KMS-11 (cell line): ENCODE results near the gene BRMS1L.
A peak's percentile ranks its signal among the peaks of the same experiment; 100 is the strongest.

Experiments
- H2AFZ ChIP-seq: fragments of 200-600 bp; sonication (generic); 2 replicates; pipeline ENCODE4 v1.6.1; 2016; ENCODE audit warnings: antibody characterized with exemption, mixed run types, low read depth
- H3K27ac ChIP-seq: fragments of 200-600 bp; sonication (generic); 2 replicates; pipeline ENCODE4 v1.6.1; 2016; ENCODE audit warnings: mild to moderate bottlenecking, mixed run types
- H3K27me3 ChIP-seq: fragments of 200-600 bp; sonication (generic); 2 replicates; pipeline ENCODE4 v1.6.1; 2017; ENCODE audit warnings: mild to moderate bottlenecking, low read depth, mixed run types, moderate library complexity; ENCODE audit not compliant: insufficient read depth
- H3K36me3 ChIP-seq: fragments of 200-600 bp; sonication (generic); 2 replicates; pipeline ENCODE4 v1.6.1; 2017; ENCODE audit warnings: mild to moderate bottlenecking, mixed run types; ENCODE audit not compliant: insufficient read depth
- H3K4me1 ChIP-seq: fragments of 200-600 bp; sonication (generic); 2 replicates; pipeline ENCODE4 v1.6.1; 2016; ENCODE audit warnings: mild to moderate bottlenecking, low read depth, mixed run types; ENCODE audit not compliant: poor library complexity, severe bottlenecking
- H3K4me2 ChIP-seq: fragments of 200-600 bp; sonication (generic); 2 replicates; pipeline ENCODE4 v1.7.0; 2016; ENCODE audit warnings: mild to moderate bottlenecking, mixed run types
- H3K4me3 ChIP-seq: fragments of 200-600 bp; sonication (generic); IDR thresholded peaks from 2 replicates; pipeline ENCODE4 v1.6.1; 2017; ENCODE audit warnings: low read depth, low read length, mixed read lengths; ENCODE audit not compliant: insufficient read depth
- H3K79me2 ChIP-seq: fragments of 200-600 bp; sonication (generic); 2 replicates; pipeline ENCODE4 v1.6.1; 2016; ENCODE audit warnings: low read depth, mixed run types; ENCODE audit not compliant: insufficient read depth
- H3K9ac ChIP-seq: fragments of 200-600 bp; sonication (generic); 2 replicates; pipeline ENCODE4 v1.6.1; 2016; ENCODE audit warnings: mild to moderate bottlenecking, mixed run types
- H4K20me1 ChIP-seq: fragments of 200-600 bp; sonication (generic); 2 replicates; pipeline ENCODE4 v1.6.1; 2016; ENCODE audit warnings: mild to moderate bottlenecking, mixed run types; ENCODE audit not compliant: insufficient read depth
- TF ChIP-seq, protein P1 (sequence below): fragments of 200-600 bp; sonication (generic); conservative IDR thresholded peaks from 2 replicates; pipeline ENCODE4 v1.6.1; 2017; ENCODE audit warnings: low read depth, mild to moderate bottlenecking, antibody characterized with exemption, low read length, moderate library complexity, mixed read lengths

The BRMS1L gene

DNA sequence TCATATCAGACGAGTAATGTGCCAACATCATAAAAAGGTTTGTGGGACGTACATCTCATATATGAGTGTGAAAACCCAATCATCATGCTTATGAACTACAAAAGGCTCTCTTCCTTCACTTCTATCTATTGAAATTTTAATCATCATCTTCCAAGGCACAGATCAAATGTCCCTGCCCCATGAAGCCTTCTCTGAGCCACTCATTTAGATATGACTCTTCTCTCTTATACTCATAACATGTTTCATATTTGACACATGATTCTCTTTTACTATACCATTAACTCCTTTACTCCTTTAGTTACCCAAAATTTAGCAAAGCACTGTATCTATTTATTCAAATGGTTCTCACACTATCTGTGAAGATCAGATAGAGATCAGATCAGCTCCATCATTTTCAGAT lies 39.3 kb upstream of the BRMS1L start:
- Histone ChIP-seq H3K9ac (no peak overlapping the region), H3K27ac (no peak overlapping the region), H3K27me3 (no peaks in the 10 kb centered on the region), H3K36me3 (no peaks in the 10 kb centered on the region), H3K4me3 (no peak overlapping the region), H2AFZ (no peak overlapping the region), H3K79me2 (no peaks in the 10 kb centered on the region), H4K20me1 (no peaks in the 10 kb centered on the region), H3K4me2 (no peak overlapping the region), H3K4me1 (peaks cover 26% of the 10 kb centered on the region)
- TF ChIP-seq, protein P1, sequence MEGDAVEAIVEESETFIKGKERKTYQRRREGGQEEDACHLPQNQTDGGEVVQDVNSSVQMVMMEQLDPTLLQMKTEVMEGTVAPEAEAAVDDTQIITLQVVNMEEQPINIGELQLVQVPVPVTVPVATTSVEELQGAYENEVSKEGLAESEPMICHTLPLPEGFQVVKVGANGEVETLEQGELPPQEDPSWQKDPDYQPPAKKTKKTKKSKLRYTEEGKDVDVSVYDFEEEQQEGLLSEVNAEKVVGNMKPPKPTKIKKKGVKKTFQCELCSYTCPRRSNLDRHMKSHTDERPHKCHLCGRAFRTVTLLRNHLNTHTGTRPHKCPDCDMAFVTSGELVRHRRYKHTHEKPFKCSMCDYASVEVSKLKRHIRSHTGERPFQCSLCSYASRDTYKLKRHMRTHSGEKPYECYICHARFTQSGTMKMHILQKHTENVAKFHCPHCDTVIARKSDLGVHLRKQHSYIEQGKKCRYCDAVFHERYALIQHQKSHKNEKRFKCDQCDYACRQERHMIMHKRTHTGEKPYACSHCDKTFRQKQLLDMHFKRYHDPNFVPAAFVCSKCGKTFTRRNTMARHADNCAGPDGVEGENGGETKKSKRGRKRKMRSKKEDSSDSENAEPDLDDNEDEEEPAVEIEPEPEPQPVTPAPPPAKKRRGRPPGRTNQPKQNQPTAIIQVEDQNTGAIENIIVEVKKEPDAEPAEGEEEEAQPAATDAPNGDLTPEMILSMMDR: no peak

DNA sequence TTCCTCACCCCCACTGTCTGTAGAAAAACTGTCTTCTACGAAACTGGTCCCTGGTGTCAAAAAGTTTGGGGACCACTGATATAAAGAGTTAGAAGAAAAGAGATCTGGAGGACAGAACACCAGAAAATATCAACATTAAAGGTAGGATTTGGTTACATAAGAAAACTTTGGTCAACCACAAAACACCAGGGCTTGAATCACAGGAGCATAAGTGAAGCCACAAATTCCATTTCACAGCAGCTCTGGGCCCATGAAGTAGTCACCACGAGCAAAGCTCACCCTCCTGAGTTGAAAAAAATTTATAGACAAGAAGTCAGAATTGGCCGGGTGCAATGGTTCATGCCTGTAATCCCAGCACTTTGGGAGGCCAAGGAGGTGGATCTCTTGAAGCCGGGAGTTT lies 36.5 kb upstream of the BRMS1L start:
- H3K79me2 ChIP-seq: no peaks in the 10 kb centered on the region
- no peaks in the 10 kb centered on the region for H4K20me1 ChIP-seq
- H3K36me3 ChIP-seq: no peaks in the 10 kb centered on the region
- no peaks in the 10 kb centered on the region for H3K27me3 ChIP-seq
- no peak overlapping the region for H3K9ac ChIP-seq
- H3K4me1 ChIP-seq: peaks cover 20% of the 10 kb centered on the region
- peak overlapping the region; percentile 29; the same call in 1 of the 2 replicates for H3K4me2 ChIP-seq
- H2AFZ ChIP-seq: no peak overlapping the region
- H3K27ac ChIP-seq: no peak overlapping the region
- no peak overlapping the region for H3K4me3 ChIP-seq
- TF ChIP-seq, protein P1: no peak

DNA sequence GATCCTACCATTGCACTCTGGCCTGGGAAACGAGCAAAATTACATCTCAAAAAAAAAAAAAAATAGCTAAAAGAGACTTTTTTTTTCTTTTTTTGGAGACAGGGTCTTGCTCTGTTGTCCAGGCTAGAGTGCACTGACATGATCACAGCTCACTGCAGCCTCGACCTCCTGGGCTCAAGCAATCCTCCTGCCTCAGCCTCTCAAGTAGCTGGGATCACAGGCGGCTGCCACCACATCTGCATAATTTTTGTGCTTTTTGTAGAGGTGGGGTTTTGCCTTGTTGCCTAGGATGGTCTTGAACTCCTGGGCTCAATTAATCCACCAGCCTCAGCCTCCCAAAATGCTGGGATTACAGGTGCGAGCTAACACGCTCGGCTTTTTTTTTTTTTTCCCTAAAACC lies 28.3 kb upstream of the BRMS1L start:
- TF ChIP-seq, protein P1: no peak
- Histone ChIP-seq H3K4me3 (no peak overlapping the region), H3K27me3 (no peaks in the 10 kb centered on the region), H4K20me1 (no peaks in the 10 kb centered on the region), H3K4me2 (no peak overlapping the region), H3K27ac (no peak overlapping the region), H3K9ac (no peak overlapping the region), H3K36me3 (no peaks in the 10 kb centered on the region), H3K79me2 (no peaks in the 10 kb centered on the region), H3K4me1 (peaks cover 15% of the 10 kb centered on the region), H2AFZ (no peak overlapping the region)

DNA sequence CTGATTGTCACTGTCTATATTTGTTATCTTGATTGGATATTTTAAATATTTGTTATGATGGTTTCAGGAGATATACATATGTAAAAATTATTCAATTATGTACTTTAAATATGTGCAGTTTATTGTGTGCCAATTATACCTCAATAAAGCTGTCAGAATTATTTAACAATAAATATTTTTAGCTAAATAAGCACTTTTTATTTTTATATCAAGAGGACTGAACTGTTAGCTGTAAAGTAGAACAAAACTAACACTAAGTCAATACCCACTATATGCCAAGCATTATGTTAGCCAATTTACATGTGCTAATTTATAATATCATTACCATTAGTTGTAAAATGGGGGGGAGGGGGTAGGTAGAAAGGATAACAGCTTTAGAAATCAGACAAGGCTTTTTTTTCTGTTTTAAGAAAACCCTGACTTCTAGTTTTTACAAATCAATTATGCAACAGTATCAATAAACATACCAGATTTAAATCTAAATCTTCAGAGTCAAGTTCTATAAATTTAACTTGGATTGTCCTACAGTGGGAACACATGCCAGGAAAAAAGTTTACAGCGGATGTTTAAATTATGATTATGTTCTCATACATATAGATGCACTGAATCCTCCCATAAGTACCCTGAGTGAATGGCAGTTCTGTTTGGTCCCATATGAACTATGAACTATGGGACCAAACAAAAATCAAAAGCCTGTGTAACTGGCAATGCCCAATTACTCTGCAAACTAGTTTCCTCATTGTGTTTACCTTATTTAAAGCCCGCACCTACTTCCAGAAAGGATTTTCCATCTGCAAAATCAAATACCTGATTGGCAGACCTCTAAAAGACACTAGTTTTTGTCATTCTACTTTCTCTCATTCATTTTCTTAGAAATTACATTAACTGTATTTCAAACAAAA lies 19.9 kb upstream of the BRMS1L start:
- H3K9ac ChIP-seq: no peak overlapping the region
- H3K27me3 ChIP-seq: no peaks in the 10 kb centered on the region
- no peaks in the 10 kb centered on the region for H4K20me1 ChIP-seq
- H3K36me3 ChIP-seq: no peaks in the 10 kb centered on the region
- TF ChIP-seq, protein P1: no peak
- no peak overlapping the region for H3K4me3 ChIP-seq
- H3K4me1 ChIP-seq: peaks cover 38% of the 10 kb centered on the region
- H3K79me2 ChIP-seq: peaks cover 29% of the 10 kb centered on the region; the same call in 1 of the 2 replicates
- H2AFZ ChIP-seq: no peak overlapping the region
- H3K4me2 ChIP-seq: peak overlapping the region; percentile 87; the same call in 1 of the 2 replicates
- H3K27ac ChIP-seq: no peak overlapping the region
